ENCODE measurements around the gene MACF1.
"Not testable (repeated sequence)": the region's sequence is repeated elsewhere in the genome, so short reads cannot be mapped to it uniquely, and the experiment has no call there.

Gene MACF1

GRCh38 chr1:39524591-39525365, 320.3 kb downstream of the MACF1 start:
- DNase-seq, result no peak

GRCh38 chr1:39525366-39526165, 321.1 kb downstream of the MACF1 start:
- no peak for DNase-seq

GRCh38 chr1:39526466-39527189, 322.1 kb downstream of the MACF1 start:
- DNase-seq, result no peak

- DNase-seq, result not testable (repeated sequence)
Observed at GRCh38 chr1:39527190-39527579, 322.7 kb downstream of the MACF1 start.

- no peak for DNase-seq
Observed at GRCh38 chr1:39528082-39528481, 323.6 kb downstream of the MACF1 start.

- no peak for DNase-seq
Observed at GRCh38 chr1:39529901-39530535, 325.5 kb downstream of the MACF1 start.

GRCh38 chr1:39531526-39531925, 327.0 kb downstream of the MACF1 start:
- no peak for DNase-seq

- DNase-seq, result no peak
Observed at GRCh38 chr1:39533442-39533841, 328.9 kb downstream of the MACF1 start.

Measured in retina (tissue), 1 donor.